Activated naive CD8-positive, alpha-beta T cell treated with anti-CD3 and anti-CD28 coated beads, Interleukin-2, amount 50 U/mL, for 24 hours (primary cell): ENCODE results near the gene DRD2.

Source experiments
- ATAC-seq: fragments of 150-1000 bp; cut with Tn5 transposase; one replicate; pipeline ENCODE4 v1.10.0; 2021
- DNase-seq: peaks from one replicate; pipeline ENCODE4 v3.0.0; 2021
- H3K27ac Mint-ChIP-seq: one replicate; pipeline ENCODE4 v1.8.0; 2021; ENCODE audit warnings: mild to moderate bottlenecking, mixed read lengths
- H3K27me3 Mint-ChIP-seq: one replicate; pipeline ENCODE4 v1.8.0; 2021; ENCODE audit warnings: mixed read lengths
- H3K36me3 Mint-ChIP-seq: one replicate; pipeline ENCODE4 v1.8.0; 2021; ENCODE audit warnings: low read depth, mixed read lengths
- H3K4me1 Mint-ChIP-seq: one replicate; pipeline ENCODE4 v1.8.0; 2021; ENCODE audit warnings: mixed read lengths
- H3K4me3 Mint-ChIP-seq: one replicate; pipeline ENCODE4 v1.8.0; 2021; ENCODE audit warnings: mild to moderate bottlenecking, moderate library complexity, mixed read lengths
- H3K9me3 Mint-ChIP-seq: one replicate; pipeline ENCODE4 v1.8.0; 2021; ENCODE audit warnings: mixed read lengths

DRD2 gene

GRCh38 chr11:113408887-113409286 is 66.3 kb downstream of the DRD2 start:
- Mint-ChIP-seq H3K9me3 (no peaks in the 10 kb centered on the region), H3K4me3 (no peak overlapping the region), H3K27ac (no peak overlapping the region), H3K36me3 (no peaks in the 10 kb centered on the region), H3K4me1 (no peaks in the 10 kb centered on the region), H3K27me3 (no peaks in the 10 kb centered on the region)
- ATAC-seq (no peak), DNase-seq (no peak)

DNA sequence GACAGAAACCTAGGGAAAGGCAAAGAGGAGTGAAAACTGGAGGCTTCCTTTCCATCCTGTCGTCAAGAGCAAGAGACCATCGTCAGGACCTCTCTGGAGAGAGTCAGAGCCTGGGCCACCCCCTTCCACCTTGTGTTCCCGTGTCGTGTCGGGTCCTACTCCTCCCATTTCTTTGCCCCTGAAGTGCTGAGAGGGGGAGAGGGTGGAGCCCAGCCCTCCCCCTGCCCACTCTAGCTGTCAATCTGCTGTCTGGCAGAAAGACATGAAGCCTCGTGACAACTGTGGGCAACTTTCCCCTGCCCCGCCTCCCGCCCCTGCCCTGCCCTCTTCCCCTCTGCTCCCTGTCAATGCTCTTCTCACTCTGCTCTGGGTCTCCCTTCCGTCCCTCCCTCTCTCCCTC is 67.0 kb downstream of the DRD2 start:
- H3K4me1 Mint-ChIP-seq: no peaks in the 10 kb centered on the region
- no peaks in the 10 kb centered on the region for H3K36me3 Mint-ChIP-seq
- DNase-seq: no peak
- no peaks in the 10 kb centered on the region for H3K9me3 Mint-ChIP-seq
- H3K27me3 Mint-ChIP-seq: no peaks in the 10 kb centered on the region
- no peak for ATAC-seq
- no peak overlapping the region for H3K27ac Mint-ChIP-seq
- H3K4me3 Mint-ChIP-seq: no peak overlapping the region

- Mint-ChIP-seq H3K4me3 (no peak overlapping the region), H3K27ac (no peak overlapping the region), H3K4me1 (no peaks in the 10 kb centered on the region), H3K27me3 (no peaks in the 10 kb centered on the region), H3K36me3 (no peaks in the 10 kb centered on the region), H3K9me3 (no peaks in the 10 kb centered on the region)
- DNase-seq (no peak), ATAC-seq (no peak)
Measured at GRCh38 chr11:113407163-113407562, 68.0 kb downstream of the DRD2 start.

DNA sequence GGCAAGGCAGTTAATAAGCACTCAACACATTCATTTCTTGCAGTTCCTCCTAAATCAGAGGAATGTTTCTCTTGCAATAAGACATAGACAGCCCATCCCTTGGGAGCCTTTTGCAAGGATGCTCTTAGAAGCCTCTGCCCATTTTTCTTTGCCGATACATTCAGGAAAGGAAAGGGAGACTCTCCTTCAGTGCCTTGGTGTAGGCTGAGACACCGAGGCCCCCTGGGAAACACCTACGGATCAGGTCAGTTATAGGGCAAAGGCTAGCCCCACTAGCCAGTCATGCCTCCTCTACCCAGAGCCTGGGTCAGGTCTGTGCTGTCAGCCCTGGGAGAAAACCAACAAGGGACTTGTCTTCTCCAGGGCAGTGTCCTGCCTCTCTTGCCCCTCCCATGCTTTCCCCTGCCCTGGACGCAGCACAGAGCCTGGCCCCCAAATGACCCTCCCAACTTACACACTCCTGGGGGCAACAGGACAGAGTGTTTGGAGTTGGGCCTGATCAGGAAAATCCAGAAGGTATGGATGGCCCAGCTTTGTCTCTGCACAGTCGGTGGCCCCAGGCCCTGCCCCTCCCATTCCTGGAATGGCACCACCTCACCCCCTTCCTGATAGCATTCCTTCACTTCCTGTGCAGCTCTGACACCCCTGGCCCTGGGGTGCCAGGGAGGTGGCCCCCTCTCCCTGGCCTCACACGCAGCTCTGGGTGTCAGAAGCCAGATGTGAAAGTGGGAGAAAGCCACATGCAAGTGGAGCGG is 69.3 kb downstream of the DRD2 start:
- DNase-seq (no peak), ATAC-seq (no peak)
- H3K9me3 Mint-ChIP-seq: no peaks in the 10 kb centered on the region
- no peaks in the 10 kb centered on the region for H3K4me1 Mint-ChIP-seq
- H3K36me3 Mint-ChIP-seq: no peaks in the 10 kb centered on the region
- H3K27me3 Mint-ChIP-seq: no peaks in the 10 kb centered on the region
- no peak overlapping the region for H3K27ac Mint-ChIP-seq
- no peak overlapping the region for H3K4me3 Mint-ChIP-seq

- DNase-seq (no peak), ATAC-seq (no peak)
- no peaks in the 10 kb centered on the region for H3K4me1 Mint-ChIP-seq
- H3K27me3 Mint-ChIP-seq: no peaks in the 10 kb centered on the region
- no peaks in the 10 kb centered on the region for H3K9me3 Mint-ChIP-seq
- H3K36me3 Mint-ChIP-seq: no peaks in the 10 kb centered on the region
- no peak overlapping the region for H3K4me3 Mint-ChIP-seq
- H3K27ac Mint-ChIP-seq: no peak overlapping the region
Measured at GRCh38 chr11:113404859-113405430, 70.3 kb downstream of the DRD2 start.

- Mint-ChIP-seq H3K4me3 (no peak overlapping the region), H3K36me3 (no peaks in the 10 kb centered on the region), H3K4me1 (no peaks in the 10 kb centered on the region), H3K9me3 (no peaks in the 10 kb centered on the region), H3K27me3 (no peaks in the 10 kb centered on the region), H3K27ac (no peak overlapping the region)
- ATAC-seq (no peak), DNase-seq (no peak)
Measured at GRCh38 chr11:113401718-113402117, 73.5 kb downstream of the DRD2 start.

DNA sequence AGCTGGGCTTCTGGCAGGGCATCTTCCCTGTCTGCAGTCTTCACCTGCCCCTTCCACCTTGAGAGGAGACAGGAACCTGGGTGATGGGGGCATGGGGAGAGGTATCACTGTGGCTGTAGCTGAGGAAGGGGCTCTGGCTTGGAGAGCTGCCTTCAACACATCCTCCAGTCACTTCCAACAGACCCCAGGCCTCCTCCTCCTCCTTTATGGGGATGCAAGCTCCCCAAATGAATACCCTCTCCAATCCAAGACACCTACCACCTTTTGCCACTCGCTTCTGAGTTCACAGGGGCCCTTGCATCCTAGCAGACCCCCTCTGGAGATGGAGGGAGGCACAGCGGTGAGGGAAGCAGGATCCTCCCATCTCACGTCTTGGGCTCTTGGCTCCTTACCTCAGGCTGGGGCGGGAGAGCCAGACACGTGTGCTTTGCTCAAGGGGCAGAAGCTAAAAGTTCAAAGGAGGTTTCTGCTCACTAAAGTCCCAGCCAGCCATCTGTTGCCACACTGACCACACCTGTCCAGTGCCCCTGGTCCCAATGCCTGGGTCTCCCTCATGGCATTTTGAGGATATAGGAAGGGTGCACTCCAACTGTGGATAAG is 74.5 kb downstream of the DRD2 start:
- Mint-ChIP-seq H3K4me3 (no peak overlapping the region), H3K36me3 (no peaks in the 10 kb centered on the region), H3K9me3 (no peaks in the 10 kb centered on the region), H3K4me1 (no peaks in the 10 kb centered on the region), H3K27ac (no peak overlapping the region), H3K27me3 (no peaks in the 10 kb centered on the region)
- ATAC-seq (no peak), DNase-seq (no peak)

GRCh38 chr11:113398669-113399430 is 76.3 kb downstream of the DRD2 start:
- Mint-ChIP-seq H3K36me3 (no peaks in the 10 kb centered on the region), H3K4me1 (no peaks in the 10 kb centered on the region), H3K27ac (no peak overlapping the region), H3K27me3 (no peaks in the 10 kb centered on the region), H3K4me3 (no peak overlapping the region), H3K9me3 (no peaks in the 10 kb centered on the region)
- DNase-seq: no peak
- ATAC-seq: no peak

DNA sequence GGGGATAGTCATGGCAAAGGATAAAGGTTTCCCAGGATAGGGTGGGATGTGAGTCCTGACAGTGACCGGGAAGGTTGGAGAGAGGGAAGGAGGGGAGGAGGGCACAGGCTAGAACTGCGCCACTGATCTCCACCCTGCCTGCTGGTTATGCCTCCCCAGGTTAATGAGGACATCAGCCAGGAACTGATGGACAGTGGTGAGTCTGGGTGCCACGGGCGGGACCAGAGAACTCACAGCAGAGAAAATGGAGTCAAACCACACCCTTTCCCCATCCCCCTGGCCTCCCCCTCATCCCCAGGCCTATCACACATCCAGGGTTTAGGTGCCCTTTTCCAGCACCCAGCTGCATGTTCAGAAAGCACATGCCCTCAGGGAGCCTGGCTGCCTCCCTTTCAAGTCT is 77.4 kb downstream of the DRD2 start:
- no peak for DNase-seq
- no peak for ATAC-seq
- Mint-ChIP-seq H3K27me3 (no peaks in the 10 kb centered on the region), H3K36me3 (no peaks in the 10 kb centered on the region), H3K4me1 (no peaks in the 10 kb centered on the region), H3K9me3 (no peaks in the 10 kb centered on the region), H3K27ac (no peak overlapping the region), H3K4me3 (no peak overlapping the region)

DNA sequence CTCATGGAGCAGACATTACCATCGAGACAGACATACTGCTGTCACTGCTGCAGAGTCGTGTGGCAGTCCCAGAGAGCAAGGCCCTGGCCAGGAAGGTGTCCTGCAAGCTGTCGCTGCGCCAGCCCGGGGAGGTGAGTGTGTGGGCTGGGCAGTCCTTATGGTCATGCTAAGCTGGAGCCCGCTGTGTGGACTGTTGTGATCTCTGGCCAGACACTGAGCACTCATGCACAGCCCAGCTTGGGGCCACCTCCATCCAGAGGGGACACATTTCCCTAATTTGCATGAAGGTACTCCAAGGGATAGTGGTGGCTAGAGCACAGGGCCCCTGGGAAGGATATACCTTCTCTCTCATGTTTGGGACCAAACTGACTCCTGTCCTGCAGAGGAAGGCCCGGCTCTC is 78.0 kb downstream of the DRD2 start:
- no peak for ATAC-seq
- Mint-ChIP-seq H3K36me3 (no peaks in the 10 kb centered on the region), H3K27me3 (no peaks in the 10 kb centered on the region), H3K4me3 (no peak overlapping the region), H3K9me3 (no peaks in the 10 kb centered on the region), H3K4me1 (no peaks in the 10 kb centered on the region), H3K27ac (no peak overlapping the region)
- DNase-seq: no peak

- Mint-ChIP-seq H3K9me3 (no peaks in the 10 kb centered on the region), H3K36me3 (no peaks in the 10 kb centered on the region), H3K4me3 (no peak overlapping the region), H3K27me3 (no peaks in the 10 kb centered on the region), H3K4me1 (no peaks in the 10 kb centered on the region), H3K27ac (no peak overlapping the region)
- DNase-seq: no peak
- ATAC-seq: no peak
Measured at GRCh38 chr11:113396690-113397089, 78.5 kb downstream of the DRD2 start.

GRCh38 chr11:113395782-113396336 is 79.3 kb downstream of the DRD2 start:
- H3K4me1 Mint-ChIP-seq: no peaks in the 10 kb centered on the region
- H3K27me3 Mint-ChIP-seq: no peaks in the 10 kb centered on the region
- H3K4me3 Mint-ChIP-seq: no peak overlapping the region
- no peak overlapping the region for H3K27ac Mint-ChIP-seq
- H3K36me3 Mint-ChIP-seq: no peaks in the 10 kb centered on the region
- H3K9me3 Mint-ChIP-seq: no peaks in the 10 kb centered on the region
- no peak for ATAC-seq
- no peak for DNase-seq

GRCh38 chr11:113394919-113395318 is 80.3 kb downstream of the DRD2 start:
- ATAC-seq: no peak
- Mint-ChIP-seq H3K36me3 (no peaks in the 10 kb centered on the region), H3K4me3 (no peak overlapping the region), H3K27ac (no peak overlapping the region), H3K9me3 (no peaks in the 10 kb centered on the region), H3K4me1 (no peaks in the 10 kb centered on the region), H3K27me3 (no peaks in the 10 kb centered on the region)
- DNase-seq: no peak

GRCh38 chr11:113393501-113393985 is 81.7 kb downstream of the DRD2 start:
- H3K36me3 Mint-ChIP-seq: no peaks in the 10 kb centered on the region
- H3K27me3 Mint-ChIP-seq: no peaks in the 10 kb centered on the region
- H3K4me1 Mint-ChIP-seq: no peaks in the 10 kb centered on the region
- DNase-seq (no peak), ATAC-seq (no peak)
- H3K9me3 Mint-ChIP-seq: no peaks in the 10 kb centered on the region
- H3K27ac Mint-ChIP-seq: no peak overlapping the region
- H3K4me3 Mint-ChIP-seq: no peak overlapping the region
